Activated CD8-positive, alpha-beta T cell treated with anti-CD3 and anti-CD28 coated beads, Interleukin-2, amount 10 ng/mL, durations not matched to agents 7 days and 5 days (primary cell): Measurements from ENCODE around the gene PIEZO2. TPM values are rescaled to one million over a fixed set of nuclear protein-coding genes. Genes with fewer than 3 reads are reported as not detected.

ENCODE experiments used
- ATAC-seq: fragments of 150-1000 bp; cut with Tn5 transposase; one replicate; pipeline ENCODE4 v1.10.0; 2021; ENCODE audit warnings: moderate library complexity
- CTCF ChIA-PET: fragments of 350-600 bp; sonication (Branson Sonifier 250); formaldehyde crosslinking; loops from one replicate; lab custom pipeline; 2021; ENCODE audit warnings: antibody characterized with exemption; lab: Charles Lee
- POLR2A ChIA-PET: fragments of 350-600 bp; sonication (Branson Sonifier 250); formaldehyde crosslinking; loops from one replicate; lab custom pipeline; 2021; ENCODE audit warnings: antibody characterized with exemption; lab: Charles Lee
- DNase-seq: peaks from one replicate; pipeline ENCODE4 v3.0.0-alpha.2; 2020
- H3K27ac Mint-ChIP-seq: one replicate; pipeline ENCODE4 v1.8.0; 2021; ENCODE audit warnings: mild to moderate bottlenecking, mixed read lengths
- H3K27me3 Mint-ChIP-seq: one replicate; pipeline ENCODE4 v1.8.0; 2021; ENCODE audit warnings: low read depth, mixed read lengths
- H3K36me3 Mint-ChIP-seq: one replicate; pipeline ENCODE4 v1.8.0; 2021; ENCODE audit warnings: low read depth, mixed read lengths
- H3K4me1 Mint-ChIP-seq: one replicate; pipeline ENCODE4 v1.8.0; 2021; ENCODE audit warnings: low read depth, mixed read lengths
- H3K4me3 Mint-ChIP-seq: one replicate; pipeline ENCODE4 v1.8.0; 2021; ENCODE audit warnings: mild to moderate bottlenecking, mixed read lengths
- H3K9me3 Mint-ChIP-seq: one replicate; pipeline ENCODE4 v1.8.0; 2022; ENCODE audit warnings: mixed read lengths; ENCODE audit not compliant: insufficient read depth
- total RNA-seq, 2 experiments: library from RNA; stranded (reverse); gene quantifications; one replicate each; pipeline ENCODE4 v1.2.3, GENCODE V29; 2021

PIEZO2 gene
- total RNA-seq, 2 experiments from 2014 or later, result not detected

DNA sequence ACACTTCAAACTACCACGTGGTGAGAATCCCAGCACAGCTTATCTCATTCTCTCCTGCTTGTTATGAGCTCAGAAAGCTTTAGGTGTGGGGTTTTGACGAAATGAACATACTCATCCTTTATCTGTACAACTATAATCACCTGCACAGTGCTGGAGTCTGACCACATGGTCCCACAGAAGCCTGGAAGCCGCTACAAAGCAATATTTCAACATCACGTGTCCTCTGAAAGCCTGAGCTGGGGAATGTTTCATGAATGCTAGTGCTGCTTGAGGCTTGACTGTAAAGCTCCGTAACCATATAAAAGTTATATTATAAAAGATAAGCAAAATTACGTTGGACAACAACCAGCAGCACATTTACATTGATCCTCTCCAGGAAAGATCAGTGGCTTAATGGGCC, 43.9 kb downstream of the PIEZO2 start:
- POLR2A ChIA-PET, result no interaction called here
- Mint-ChIP-seq H3K36me3 (no peaks in the 10 kb centered on the region), H3K27me3 (no peaks in the 10 kb centered on the region), H3K27ac (no peak overlapping the region), H3K9me3 (no peaks in the 10 kb centered on the region), H3K4me3 (no peak overlapping the region), H3K4me1 (no peaks in the 10 kb centered on the region)
- no peak for DNase-seq
- ATAC-seq, result no peak
- CTCF ChIA-PET, result interaction anchor here (0.6 kb wide), 1 partner anchor 65 kb away, joined by 3 read pairs; no protein-coding TSS in a partner anchor

DNA sequence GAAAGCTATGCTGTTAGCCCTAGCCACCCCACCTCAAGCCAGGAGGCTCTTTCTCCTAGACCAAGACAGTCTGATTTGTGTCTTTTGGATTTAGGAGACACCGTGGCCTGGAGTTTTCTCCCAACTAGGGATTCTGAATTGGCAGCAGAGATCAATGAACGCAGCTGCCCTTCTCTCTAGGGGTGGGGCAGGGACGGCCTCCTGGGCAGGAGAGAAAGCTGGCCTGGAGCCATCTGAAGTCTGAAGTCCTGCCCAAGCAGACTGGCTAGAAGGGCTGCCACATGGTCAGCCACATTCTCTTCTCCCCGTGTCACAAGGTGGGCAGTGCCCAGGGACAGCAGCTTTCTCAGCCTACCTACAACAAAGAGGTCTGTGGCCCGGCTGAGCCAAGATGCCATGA, 45.1 kb downstream of the PIEZO2 start:
- CTCF ChIA-PET, result no interaction called here
- POLR2A ChIA-PET, result no interaction called here
- H3K4me1 Mint-ChIP-seq, result no peaks in the 10 kb centered on the region
- ATAC-seq, result no peak
- no peaks in the 10 kb centered on the region for H3K36me3 Mint-ChIP-seq
- no peaks in the 10 kb centered on the region for H3K9me3 Mint-ChIP-seq
- H3K27ac Mint-ChIP-seq, result no peak overlapping the region
- DNase-seq, result no peak
- no peak overlapping the region for H3K4me3 Mint-ChIP-seq
- H3K27me3 Mint-ChIP-seq, result no peaks in the 10 kb centered on the region

DNA sequence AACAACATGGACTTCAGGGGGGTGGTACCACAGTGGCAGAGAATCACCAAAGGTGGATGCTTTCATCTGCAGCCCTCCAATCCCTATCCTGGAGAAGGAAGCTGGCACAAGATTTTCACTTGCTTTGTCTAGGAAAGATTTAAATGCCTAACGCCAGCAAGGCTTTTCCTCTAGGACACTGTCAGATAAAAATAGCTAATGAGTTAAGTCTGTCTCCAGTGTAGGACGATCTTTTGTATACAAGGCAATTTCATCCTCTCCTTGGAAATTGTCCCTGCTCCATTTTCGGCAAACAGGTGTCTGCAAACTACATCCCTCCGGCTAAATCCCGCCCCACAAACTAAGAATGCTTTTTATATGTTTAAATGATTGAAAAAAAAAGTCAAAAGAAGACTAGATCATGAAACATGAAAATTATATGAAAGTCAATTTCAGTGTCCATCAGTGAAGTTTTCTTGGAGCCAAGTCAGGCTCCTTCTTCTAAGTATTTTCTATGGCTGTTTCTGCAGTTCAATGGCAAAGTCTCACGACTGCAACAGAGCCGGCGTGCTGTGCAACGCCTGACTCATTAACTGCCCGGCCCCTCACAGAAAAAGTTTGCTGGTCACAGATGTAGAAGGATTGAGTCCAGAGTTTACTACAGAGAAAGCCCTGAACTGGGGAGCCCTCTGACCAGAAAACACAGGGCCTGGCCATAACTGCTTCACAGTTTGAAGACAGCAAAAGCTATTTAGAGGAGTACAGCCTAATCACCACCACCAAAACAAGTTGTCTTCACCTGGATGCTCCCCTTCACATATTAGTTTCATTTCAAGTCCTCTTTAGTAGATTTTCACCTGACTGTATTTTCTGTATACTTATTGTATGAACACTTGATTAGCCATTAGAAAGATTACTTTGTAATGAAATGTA, 52.3 kb downstream of the PIEZO2 start:
- ATAC-seq (no peak), DNase-seq (no peak)
- H3K4me1 Mint-ChIP-seq, result no peaks in the 10 kb centered on the region
- H3K4me3 Mint-ChIP-seq, result no peak overlapping the region
- ChIA-PET POLR2A (no interaction called here), CTCF (no interaction called here)
- H3K36me3 Mint-ChIP-seq, result no peaks in the 10 kb centered on the region
- H3K27ac Mint-ChIP-seq, result no peak overlapping the region
- H3K27me3 Mint-ChIP-seq, result no peaks in the 10 kb centered on the region
- no peaks in the 10 kb centered on the region for H3K9me3 Mint-ChIP-seq

DNA sequence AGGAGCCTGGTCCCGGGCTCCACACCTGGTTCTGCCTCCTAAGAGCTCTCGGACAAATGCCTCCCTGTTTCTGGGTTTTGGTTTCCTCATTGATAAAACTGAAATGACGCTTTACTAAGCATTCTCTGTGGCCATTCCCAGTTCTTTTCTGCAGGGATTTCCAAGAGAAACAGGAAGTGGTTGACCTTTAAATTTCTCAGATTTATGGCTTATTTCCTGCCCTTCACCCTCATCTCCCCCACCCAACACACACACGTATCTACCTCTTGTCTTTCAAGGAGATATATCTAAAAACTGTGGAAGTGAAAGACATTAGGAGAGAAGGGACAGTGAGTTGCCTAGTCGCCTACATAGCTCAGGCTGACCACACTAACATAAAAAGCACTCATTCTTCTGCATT, 53.0 kb downstream of the PIEZO2 start:
- Mint-ChIP-seq H3K27ac (no peak overlapping the region), H3K9me3 (no peaks in the 10 kb centered on the region), H3K4me1 (no peaks in the 10 kb centered on the region), H3K36me3 (no peaks in the 10 kb centered on the region), H3K4me3 (no peak overlapping the region), H3K27me3 (no peaks in the 10 kb centered on the region)
- ATAC-seq (no peak), DNase-seq (no peak)
- ChIA-PET CTCF (no interaction called here), POLR2A (interaction anchor here (0.6 kb wide), 1 partner anchor 15 kb away, joined by 3 read pairs; no protein-coding TSS in a partner anchor)

DNA sequence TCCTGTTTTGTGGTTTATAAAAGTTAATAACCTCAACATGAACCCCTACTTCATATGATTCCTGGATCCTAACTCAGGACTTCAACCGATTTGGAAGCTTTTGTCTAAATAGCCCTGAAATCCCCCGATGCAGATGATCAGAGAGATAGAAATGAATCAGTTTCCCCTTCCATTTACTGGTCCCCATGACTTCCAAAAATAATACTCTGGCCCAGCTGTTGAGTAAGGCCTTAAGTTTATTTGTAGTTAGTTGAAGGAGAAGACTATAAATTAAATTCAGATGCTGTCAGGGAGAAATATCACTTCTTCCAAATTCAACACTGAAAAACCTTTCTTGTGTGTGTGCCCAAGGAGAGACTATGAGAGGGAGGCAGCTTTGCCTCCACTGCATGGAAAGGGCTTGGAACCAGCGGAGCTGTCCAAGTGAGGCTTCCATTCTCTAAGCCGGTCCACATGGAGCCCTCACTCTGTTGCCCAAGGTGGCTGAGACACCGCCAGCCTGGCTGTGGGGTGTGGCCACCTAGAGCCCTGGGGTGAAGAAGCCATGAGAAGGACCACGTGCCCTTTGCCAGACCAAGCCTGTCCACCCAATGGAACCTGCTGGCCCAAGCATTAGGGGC, 53.6 kb downstream of the PIEZO2 start:
- POLR2A ChIA-PET, result interaction anchor here (0.6 kb wide), 1 partner anchor 14 kb away, joined by 3 read pairs; no protein-coding TSS in a partner anchor
- Mint-ChIP-seq H3K36me3 (no peaks in the 10 kb centered on the region), H3K27me3 (no peaks in the 10 kb centered on the region), H3K4me3 (no peak overlapping the region), H3K9me3 (no peaks in the 10 kb centered on the region), H3K27ac (no peak overlapping the region), H3K4me1 (no peaks in the 10 kb centered on the region)
- CTCF ChIA-PET, result no interaction called here
- DNase-seq, result no peak
- no peak for ATAC-seq

DNA sequence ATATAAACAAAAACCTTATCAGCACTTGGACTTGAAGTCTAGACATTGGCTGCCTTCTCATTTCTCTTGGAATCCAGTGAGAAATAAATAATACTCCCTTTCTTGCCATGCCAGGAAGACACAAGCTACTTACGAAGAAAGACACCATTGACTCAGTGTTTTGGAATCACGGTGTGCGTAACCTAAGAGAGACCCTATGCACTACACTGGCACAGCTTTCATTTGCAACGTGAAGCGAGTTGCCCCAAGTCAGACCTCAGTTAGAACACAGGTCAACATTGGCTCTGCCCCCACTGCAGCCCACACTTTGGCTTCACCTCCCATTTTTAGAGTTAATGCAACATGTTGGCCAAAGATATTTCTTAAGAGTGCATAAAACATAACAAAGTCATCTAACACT, 54.2 kb downstream of the PIEZO2 start:
- Mint-ChIP-seq H3K27ac (no peak overlapping the region), H3K36me3 (no peaks in the 10 kb centered on the region), H3K4me3 (no peak overlapping the region), H3K27me3 (no peaks in the 10 kb centered on the region), H3K4me1 (no peaks in the 10 kb centered on the region), H3K9me3 (no peaks in the 10 kb centered on the region)
- CTCF ChIA-PET, result no interaction called here
- no peak for ATAC-seq
- no peak for DNase-seq
- POLR2A ChIA-PET, result no interaction called here

DNA sequence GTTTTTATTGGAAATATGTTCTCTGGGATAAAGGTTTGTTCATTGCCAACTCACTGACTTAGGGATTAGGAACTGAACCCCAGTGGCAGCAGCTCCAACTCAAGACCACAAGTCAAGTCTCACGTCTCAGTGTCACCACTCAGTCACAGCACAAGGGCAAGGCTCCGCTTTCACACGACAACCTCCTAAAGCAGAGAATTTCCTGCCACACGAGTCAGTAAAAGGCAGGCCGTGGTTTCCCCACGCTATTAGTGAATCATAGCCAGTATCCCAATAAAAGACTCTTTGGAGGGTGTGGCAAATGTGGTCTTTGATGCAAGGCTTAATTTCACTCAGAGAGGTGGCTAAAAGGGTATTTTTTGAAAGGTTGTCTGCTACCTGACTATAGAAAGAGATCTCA, 57.6 kb downstream of the PIEZO2 start:
- Mint-ChIP-seq H3K36me3 (no peaks in the 10 kb centered on the region), H3K27me3 (no peaks in the 10 kb centered on the region), H3K9me3 (no peaks in the 10 kb centered on the region), H3K4me3 (no peak overlapping the region), H3K27ac (no peak overlapping the region), H3K4me1 (no peaks in the 10 kb centered on the region)
- DNase-seq (no peak), ATAC-seq (no peak)
- POLR2A ChIA-PET, result no interaction called here
- CTCF ChIA-PET, result no interaction called here

DNA sequence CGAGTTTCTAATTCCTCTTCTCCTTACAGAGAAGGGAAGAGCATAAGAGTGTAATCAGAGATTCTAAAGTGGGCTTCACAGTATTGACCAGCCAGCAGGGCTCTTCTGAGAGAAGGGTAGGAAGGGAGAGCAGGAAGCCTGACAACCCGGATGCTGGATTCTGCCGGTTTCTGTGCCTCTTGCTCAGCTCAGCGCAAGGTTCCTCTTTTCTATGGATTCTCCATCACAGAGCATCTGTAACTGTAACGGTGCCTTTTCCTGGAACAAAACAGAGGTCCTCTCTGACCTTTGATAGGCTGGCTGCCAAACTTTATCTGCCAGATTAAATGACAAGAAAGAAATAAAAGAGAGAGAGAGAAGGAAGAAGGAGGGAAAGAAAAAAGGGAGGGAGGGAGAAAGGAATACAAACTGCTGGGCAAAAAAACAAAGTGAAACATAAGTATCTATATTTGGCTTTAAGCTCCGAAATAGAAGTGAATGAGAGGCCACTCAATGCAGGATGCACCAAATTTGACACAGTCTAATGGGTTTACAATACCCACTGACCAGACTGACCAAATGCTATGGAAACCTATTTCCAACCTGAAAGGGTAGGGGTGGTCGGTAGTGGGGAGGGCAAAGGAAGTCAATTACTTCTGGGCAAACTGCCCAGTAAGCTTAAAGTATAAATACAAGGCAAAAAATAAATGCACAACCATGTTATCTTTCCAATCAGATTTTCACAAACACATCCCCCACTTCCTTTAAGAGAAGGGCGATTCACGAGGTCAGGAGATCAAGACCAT, 59.2 kb downstream of the PIEZO2 start:
- Mint-ChIP-seq H3K36me3 (no peaks in the 10 kb centered on the region), H3K4me1 (no peaks in the 10 kb centered on the region), H3K27me3 (no peaks in the 10 kb centered on the region), H3K27ac (no peak overlapping the region), H3K4me3 (no peak overlapping the region), H3K9me3 (no peaks in the 10 kb centered on the region)
- no peak for DNase-seq
- POLR2A ChIA-PET, result no interaction called here
- CTCF ChIA-PET, result no interaction called here
- no peak for ATAC-seq

DNA sequence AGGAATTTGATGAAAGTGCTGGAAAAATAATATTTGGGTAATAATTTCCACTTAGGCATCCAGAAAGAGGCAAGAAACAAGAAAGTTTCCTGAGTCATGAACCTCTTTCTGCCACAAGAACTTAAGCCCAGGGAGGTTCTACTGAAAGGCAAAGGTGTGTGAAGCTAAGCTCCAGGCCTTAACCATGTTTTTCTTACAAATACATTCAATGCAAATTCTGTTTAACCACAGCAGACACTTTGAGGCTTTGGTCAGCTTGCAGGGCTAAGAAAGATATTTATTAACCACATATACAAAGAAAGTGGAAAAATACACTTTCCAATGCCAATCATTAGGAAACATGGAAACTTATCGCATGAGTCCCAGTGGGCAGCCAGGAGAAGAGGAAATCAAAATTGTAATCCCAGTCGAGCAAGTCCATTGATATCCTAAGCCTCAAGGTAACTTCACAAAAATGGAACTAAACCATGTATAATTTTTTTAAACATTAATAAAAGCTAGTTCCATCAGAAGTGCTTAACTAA, 68.3 kb downstream of the PIEZO2 start:
- ATAC-seq (no peak), DNase-seq (no peak)
- Mint-ChIP-seq H3K36me3 (no peaks in the 10 kb centered on the region), H3K4me1 (no peaks in the 10 kb centered on the region), H3K4me3 (no peak overlapping the region), H3K9me3 (no peaks in the 10 kb centered on the region), H3K27me3 (no peaks in the 10 kb centered on the region), H3K27ac (no peak overlapping the region)
- ChIA-PET POLR2A (interaction anchor here (0.7 kb wide), 1 partner anchor 15 kb away, joined by 3 read pairs; no protein-coding TSS in a partner anchor), CTCF (no interaction called here)

DNA sequence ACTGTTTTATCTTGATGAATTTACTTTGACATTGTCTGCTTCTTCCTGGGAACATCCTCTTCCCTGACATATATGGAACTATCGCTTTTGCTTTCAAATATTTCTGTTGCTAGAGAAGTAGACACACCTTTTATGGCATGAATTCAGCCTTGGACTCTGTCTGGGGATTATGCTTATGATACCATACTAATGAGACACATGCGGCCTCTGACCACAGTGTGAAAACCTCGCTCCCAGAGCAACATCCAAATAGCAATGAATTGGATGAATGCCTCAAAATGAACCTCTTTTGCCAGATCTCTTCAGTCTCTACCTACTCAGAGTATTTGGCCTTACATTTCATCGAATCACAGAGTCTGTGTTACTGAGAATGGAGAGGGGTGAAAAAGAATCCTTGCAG, 70.9 kb downstream of the PIEZO2 start:
- POLR2A ChIA-PET, result no interaction called here

DNA sequence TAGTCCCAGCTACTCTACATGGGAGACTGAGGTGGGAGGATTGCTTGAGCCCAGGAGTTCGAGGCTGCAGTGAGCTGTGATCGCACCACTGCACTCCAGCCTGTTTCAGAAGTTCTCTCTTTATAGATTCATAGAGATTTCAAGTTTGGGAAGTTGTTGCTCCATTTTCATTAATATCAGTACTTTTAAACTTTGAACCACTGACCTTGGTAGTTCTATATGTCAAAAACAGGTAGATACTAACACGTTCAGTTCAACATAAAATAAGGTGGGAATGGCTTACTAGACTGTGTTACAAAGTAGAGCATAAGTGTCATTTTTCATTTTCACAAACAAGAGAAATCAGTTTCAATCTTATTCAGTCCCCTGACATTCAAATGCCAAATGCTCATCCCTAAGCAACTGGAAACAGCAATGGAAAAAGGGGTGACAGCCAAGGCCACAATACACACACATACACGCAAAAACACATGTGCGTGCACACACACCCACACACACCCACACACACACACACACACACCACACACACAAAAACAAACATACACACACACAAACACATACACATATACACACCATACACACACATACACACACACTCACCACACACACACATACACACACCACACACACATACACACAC, 71.7 kb downstream of the PIEZO2 start:
- DNase-seq (no peak), ATAC-seq (no peak)
- Mint-ChIP-seq H3K36me3 (no peaks in the 10 kb centered on the region), H3K9me3 (no peaks in the 10 kb centered on the region), H3K27me3 (no peaks in the 10 kb centered on the region), H3K4me3 (no peak overlapping the region), H3K4me1 (no peaks in the 10 kb centered on the region), H3K27ac (no peak overlapping the region)
- CTCF ChIA-PET, result no interaction called here
- POLR2A ChIA-PET, result no interaction called here

More for the DNA sequence above, 70.9 kb downstream of the PIEZO2 start:
- Mint-ChIP-seq H3K4me1 (no peaks in the 10 kb centered on the region), H3K4me3 (no peak overlapping the region), H3K36me3 (no peaks in the 10 kb centered on the region), H3K27ac (no peak overlapping the region), H3K9me3 (no peaks in the 10 kb centered on the region), H3K27me3 (no peaks in the 10 kb centered on the region)
- DNase-seq, result no peak
- CTCF ChIA-PET, result no interaction called here
- no peak for ATAC-seq
